Psoas muscle (tissue), 8 donors: Measurements from ENCODE around the gene RRP9. TPM values are rescaled to one million over a fixed set of nuclear protein-coding genes. Genes with fewer than 3 reads are reported as not detected.

Experiments used
- ATAC-seq, 4 donors: fragments of 200-7000 bp; cut with Tn5 transposase; one replicate each; pipeline ENCODE4 v1.9.1; 2020; ENCODE audit warnings: moderate library complexity in 3 of 4, mild to moderate bottlenecking in 2 of 4
- DNase-seq, 2 donors: peaks; one replicate each; pipeline ENCODE4 v3.0.0-alpha.2; 2020
- H3K27ac ChIP-seq: fragments of 200-600 bp; one replicate; pipeline ENCODE4 v1.8.0; 2022
- H3K27me3 ChIP-seq, 3 donors: fragments of 200-600 bp in 1 of 3; one replicate each; pipeline versions ENCODE4 v1.6.1 to v1.8.0; 2013 to 2022; ENCODE audit warnings: low read length in 2 of 3, mild to moderate bottlenecking in 2 of 3, moderate library complexity in 1 of 3; ENCODE audit not compliant: insufficient read depth in 3 of 3
- H3K36me3 ChIP-seq, 2 donors: fragments of 200-600 bp in 1 of 2; one replicate each; pipeline versions ENCODE4 v1.6.1 to v1.8.0; 2013 to 2022; ENCODE audit warnings: low read depth in 1 of 2, mild to moderate bottlenecking in 1 of 2, moderate library complexity in 1 of 2; ENCODE audit not compliant: insufficient read depth in 1 of 2
- H3K4me1 ChIP-seq: fragments of 200-600 bp; one replicate; pipeline ENCODE4 v1.8.0; 2022
- H3K4me3 ChIP-seq: fragments of 200-600 bp; one replicate; pipeline ENCODE4 v1.8.0; 2022; ENCODE audit warnings: mild to moderate bottlenecking
- H3K9me3 ChIP-seq: fragments of 200-600 bp; one replicate; pipeline ENCODE4 v1.8.0; 2022
- CTCF ChIP-seq: fragments of 200-600 bp; IDR thresholded peaks from one replicate; pipeline ENCODE4 v1.8.0; 2022; ENCODE audit warnings: antibody characterized with exemption
- WGBS, 3 donors: extraction: QIAGEN DNeasy Blood & Tissue Kit; methylation state at CpG; one replicate each; pipeline versions ENCODE4 v1.1.6 to v1.1.7; 2013; 5-methylcytosine and 5-hydroxymethylcytosine counted together
- intact Hi-C, 2 donors: fragments of 100-400 bp; cut with DNase I; formaldehyde crosslinking; loops; one replicate each; pipeline versions ENCODE4 v1.11.0 to v1.14.2; 2022
- polyA plus RNA-seq, 3 donors: library from polyadenylated mRNA; stranded (reverse); fragments of 200-250 nt; gene quantifications; one replicate each; pipeline ENCODE4 v1.2.3, GENCODE V29; 2013
- total RNA-seq, 4 donors: library from RNA; stranded (reverse); fragmentation: NEBNext Ultra II Directional in 2 of 4; extraction: Animal tissue kit (Norgen Biotek cat#: 25700) in 2 of 4; gene quantifications; one replicate each; pipeline versions ENCODE4 v1.2.1 to v1.2.4, GENCODE V29; 2021 to 2023
- donor health status: healthy with polysubstance abuse.
- donor health status: DM: no; HTN: no; CAD: no; lungs with moderate emphysema.
- donor health status: Bipolar disorder and iron deficiency.
- donor health status: healthy.
- donor health status: DM: yes; HTN: yes; CAD: no.
- donor health status: DM: no; HTN: no; CAD: no.
- donor health status: DM: no; HTN: no; CAD: no.
- donor health status: DM: yes; HTN: yes; CAD: no.

Gene RRP9
- total and polyA plus RNA-seq, 7 donors, result 19.9 to 61.4 (median 28.2) TPM

GRCh38 chr3:51891242-51892039, 50.3 kb downstream of the RRP9 start:
- ATAC-seq, result no peak
- H3K4me3 ChIP-seq, result no peak overlapping the region
- DNase-seq, result no peak
- no peak for TF ChIP-seq CTCF
- 62 to 69% (median 64%) methylated on average over 6 to 7 of the region's 7 CpGs for WGBS, 3 donors
- no peaks in the 10 kb centered on the region for H3K4me1 ChIP-seq
- no peaks in the 10 kb centered on the region for H3K9me3 ChIP-seq
- intact Hi-C loops, result no loop called here
- no peak overlapping the region for H3K27ac ChIP-seq
- H3K27me3 ChIP-seq, result no peaks in the 10 kb centered on the region
- no peaks in the 10 kb centered on the region for H3K36me3 ChIP-seq

- ATAC-seq, result no peak
- 91 to 95% (median 92%) methylated on average over 12 of the region's 12 CpGs for WGBS, 3 donors
- no peak for TF ChIP-seq CTCF
Observed at GRCh38 chr3:51888463-51889105, 53.1 kb downstream of the RRP9 start.

GRCh38 chr3:51887620-51888019, 54.1 kb downstream of the RRP9 start:
- no peaks in the 10 kb centered on the region for H3K4me1 ChIP-seq
- no peaks in the 10 kb centered on the region for H3K9me3 ChIP-seq
- TF ChIP-seq CTCF, result no peak
- no peak overlapping the region for H3K27ac ChIP-seq
- no peaks in the 10 kb centered on the region for H3K36me3 ChIP-seq
- no peak overlapping the region for H3K4me3 ChIP-seq
- WGBS, 3 donors, result 85 to 91% (median 90%) methylated on average over 2 of the region's 2 CpGs
- DNase-seq (no peak), ATAC-seq (no peak)
- no peaks in the 10 kb centered on the region for H3K27me3 ChIP-seq
- intact Hi-C loops, result no loop called here

More at GRCh38 chr3:51888463-51889105, 53.1 kb downstream of the RRP9 start:
- Histone ChIP-seq H3K4me3 (no peak overlapping the region), H3K9me3 (no peaks in the 10 kb centered on the region), H3K27ac (no peak overlapping the region), H3K27me3 (no peaks in the 10 kb centered on the region), H3K36me3 (no peaks in the 10 kb centered on the region), H3K4me1 (no peaks in the 10 kb centered on the region)
- DNase-seq, result no peak
- intact Hi-C loops, result no loop called here

- Histone ChIP-seq H3K4me3 (no peak overlapping the region), H3K4me1 (no peaks in the 10 kb centered on the region), H3K27ac (no peak overlapping the region), H3K36me3 (no peaks in the 10 kb centered on the region), H3K9me3 (no peaks in the 10 kb centered on the region), H3K27me3 (no peaks in the 10 kb centered on the region)
- ATAC-seq, result no peak
- TF ChIP-seq CTCF, result no peak
- intact Hi-C loops, result no loop called here
- no peak for DNase-seq
Observed at GRCh38 chr3:51886447-51886846, 55.3 kb downstream of the RRP9 start.

Other genes with a start within 250 kb of the RRP9 start
- gene GRM2, start 234.8 kb downstream of the RRP9 start, total RNA-seq, result under 1 TPM; 0.15 to 0.58 (median 0.42) TPM
- under 1 TPM; 0.09 to 0.13 (median 0.11) TPM for gene GRM2, start 234.8 kb downstream of the RRP9 start, polyA plus RNA-seq
- gene IQCF6, start 162.7 kb downstream of the RRP9 start, total RNA-seq, result not detected
- not detected for gene IQCF6, start 162.7 kb downstream of the RRP9 start, polyA plus RNA-seq
- gene IQCF2, start 80.3 kb downstream of the RRP9 start, total RNA-seq, result not detected
- gene IQCF2, start 80.3 kb downstream of the RRP9 start, polyA plus RNA-seq, result not detected
- gene IQCF5, start 66.3 kb downstream of the RRP9 start, total RNA-seq, result not detected
- gene IQCF5, start 66.3 kb downstream of the RRP9 start, polyA plus RNA-seq, result not detected
- not detected for gene IQCF1, start 38.6 kb downstream of the RRP9 start, total RNA-seq
- gene IQCF1, start 38.6 kb downstream of the RRP9 start, polyA plus RNA-seq, result not detected
- gene PARP3, start 459 bp upstream of the RRP9 start, total RNA-seq, result 10 to 100 TPM in 3 of 4 donors, 1 to 10 TPM in 1; 10.0 to 15.8 (median 13.1) TPM
- 10 to 100 TPM in 1 of 3 donors, 1 to 10 TPM in 2; 5.2 to 11.3 (median 9.9) TPM for gene PARP3, start 459 bp upstream of the RRP9 start, polyA plus RNA-seq
- under 1 TPM; 0.16 to 0.65 (median 0.32) TPM for gene GPR62, start 13.5 kb upstream of the RRP9 start, total RNA-seq
- under 1 TPM; 0.04 to 0.93 (median 0.07) TPM for gene GPR62, start 13.5 kb upstream of the RRP9 start, polyA plus RNA-seq
- gene PCBP4, start 25.6 kb upstream of the RRP9 start, total RNA-seq, result 100 to 1,000 TPM; 117 to 161 (median 126) TPM
- 100 to 1,000 TPM in 1 of 3 donors, 10 to 100 TPM in 2; 36.0 to 133 (median 60.7) TPM for gene PCBP4, start 25.6 kb upstream of the RRP9 start, polyA plus RNA-seq
- gene ABHD14B, start 32.1 kb upstream of the RRP9 start, total RNA-seq, result 10 to 100 TPM in 3 of 4 donors, 1 to 10 TPM in 1; 9.5 to 15.9 (median 15.5) TPM
- 10 to 100 TPM; 11.7 to 24.8 (median 12.3) TPM for gene ABHD14B, start 32.1 kb upstream of the RRP9 start, polyA plus RNA-seq
- gene ABHD14A, start 33.2 kb upstream of the RRP9 start, total RNA-seq, result 10 to 100 TPM; 11.2 to 22.9 (median 15.4) TPM
- 10 to 100 TPM; 26.4 to 40.6 (median 29.1) TPM for gene ABHD14A, start 33.2 kb upstream of the RRP9 start, polyA plus RNA-seq
- gene ACY1, start 41.6 kb upstream of the RRP9 start, total RNA-seq, result 10 to 100 TPM; 29.4 to 56.5 (median 38.5) TPM
- 10 to 100 TPM; 19.9 to 59.3 (median 25.8) TPM for gene ACY1, start 41.6 kb upstream of the RRP9 start, polyA plus RNA-seq
- gene RPL29, start 54.0 kb upstream of the RRP9 start, total RNA-seq, result 1,000 to 10,000 TPM; 1,113 to 1,294 (median 1,226) TPM
- gene RPL29, start 54.0 kb upstream of the RRP9 start, polyA plus RNA-seq, result 1,000 to 10,000 TPM; 2,395 to 2,767 (median 2,598) TPM
- 10 to 100 TPM in 3 of 4 donors, 1 to 10 TPM in 1; 9.7 to 31.9 (median 17.1) TPM for gene DUSP7, start 114.7 kb upstream of the RRP9 start, total RNA-seq
- 10 to 100 TPM in 2 of 3 donors, 1 to 10 TPM in 1; 7.4 to 27.6 (median 15.7) TPM for gene DUSP7, start 114.7 kb upstream of the RRP9 start, polyA plus RNA-seq
- gene POC1A, start 212.5 kb upstream of the RRP9 start, total RNA-seq, result 1 to 10 TPM; 1.1 to 3.2 (median 1.6) TPM
- gene POC1A, start 212.5 kb upstream of the RRP9 start, polyA plus RNA-seq, result 1 to 10 TPM in 2 of 3 donors, under 1 TPM in 1; 0.87 to 2.9 (median 2.1) TPM